GDM1 (cell line): Measurements from ENCODE around the gene ENOPH1.

Experiments used
- DNase-seq: peaks from one replicate; lab custom pipeline; 2025; lab: John Stamatoyannopoulos, UW

The ENOPH1 gene

DNA sequence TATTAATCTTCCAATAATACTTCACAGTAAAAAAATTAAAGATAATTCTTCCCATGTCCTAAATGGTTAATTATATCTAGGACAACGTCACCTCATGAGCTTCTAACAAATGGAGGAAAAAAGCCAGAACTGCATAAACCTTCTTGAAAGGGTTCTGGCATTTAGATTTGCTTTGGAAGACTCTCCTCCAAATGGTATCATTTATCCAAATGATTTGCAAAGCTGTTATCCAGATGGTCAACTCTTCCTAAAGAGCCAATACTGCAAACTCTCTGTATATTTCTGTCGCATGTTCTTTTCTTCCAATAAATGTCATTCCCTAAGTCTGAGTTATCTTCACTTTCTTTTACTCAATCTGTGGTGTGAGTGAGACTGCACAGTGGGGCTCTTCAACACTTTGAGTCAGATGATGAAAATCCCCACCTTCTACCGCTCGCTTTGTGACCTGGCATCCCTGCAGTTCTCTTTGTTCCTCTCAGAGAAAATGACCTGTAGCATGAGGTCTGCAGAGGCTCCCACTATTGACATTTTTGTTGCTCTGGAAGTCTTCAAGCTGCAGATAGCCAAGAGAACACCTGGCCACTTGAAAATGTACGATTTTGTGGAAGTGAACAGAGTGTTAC is 78.5 kb downstream of the ENOPH1 start:
- DNase-seq: no peak

- no peak for DNase-seq
Measured at GRCh38 chr4:82510216-82510615, 79.8 kb downstream of the ENOPH1 start.
